Endothelial cell of umbilical vein (primary cell): ENCODE measurements around the gene ZNF799. TPM values are rescaled to one million over a fixed set of nuclear protein-coding genes. Genes with fewer than 3 reads are reported as not detected.
"Not testable (repeated sequence)": the region's sequence is repeated elsewhere in the genome, so short reads cannot be mapped to it uniquely, and the experiment has no call there.

Experiments used
- BruUV-seq: library from RNA; stranded (reverse); fragments of 400-500 nt; replicated peaks from 2 replicates; lab custom pipeline; 2021; lab: Mats Ljungman, UMichigan
- CTCF ChIA-PET: fragments of 300-600, 350-600 bp; sonication (Branson Sonifier 250); formaldehyde crosslinking; loops from one replicate; lab custom pipeline; 2021; ENCODE audit warnings: antibody characterized with exemption, inconsistent platforms; lab: Charles Lee
- POLR2A ChIA-PET: fragments of 300-600, 350-600 bp; sonication (Branson Sonifier 250); formaldehyde crosslinking; loops from one replicate; lab custom pipeline; 2021; ENCODE audit warnings: antibody characterized with exemption, inconsistent platforms; lab: Charles Lee
- DNase-seq: peaks from one replicate; pipeline ENCODE4 v3.0.0-alpha.2; 2011; ENCODE audit warnings: low read depth, low spot score
- FAIRE-seq: peaks from 2 replicates; lab custom pipeline; 2011; peaks lifted over from hg19 to GRCh38; lab: Jason Lieb, UNC
- H2AFZ ChIP-seq: 2 replicates; pipeline ENCODE4 v1.6.0; 2012; ENCODE audit warnings: low read depth, low read length, control low read depth, inconsistent platforms
- H3K27ac ChIP-seq: 2 replicates; pipeline ENCODE4 v1.5.1; 2011; ENCODE audit warnings: low read depth, mild to moderate bottlenecking, control low read depth, low read length, moderate library complexity; ENCODE audit not compliant: insufficient read depth
- H3K27me3 ChIP-seq, 2 experiments: 2 replicates each; pipeline versions ENCODE4 v1.6.0 to v1.6.1; 2011; ENCODE audit warnings: low read length in 2 of 2, mixed read lengths in 1 of 2; ENCODE audit not compliant: control insufficient read depth in 2 of 2, insufficient read depth in 2 of 2
- H3K36me3 ChIP-seq, 2 experiments: 2 replicates in 1 of 2; 3 replicates in 1 of 2; pipeline ENCODE4 v1.5.1; 2011; ENCODE audit warnings: low read length in 2 of 2, mild to moderate bottlenecking in 1 of 2, moderate library complexity in 1 of 2; ENCODE audit not compliant: control insufficient read depth in 2 of 2, insufficient read depth in 2 of 2; ENCODE audit errors: extremely low read depth in 1 of 2
- H3K4me1 ChIP-seq: 3 replicates; pipeline ENCODE4 v1.5.1; 2011; ENCODE audit warnings: mild to moderate bottlenecking, low read length; ENCODE audit not compliant: control insufficient read depth, insufficient read depth; ENCODE audit errors: extremely low read depth
- H3K4me2 ChIP-seq: 2 replicates; pipeline ENCODE4 v1.6.1; 2011; ENCODE audit warnings: low read length, control low read depth, mixed read lengths; ENCODE audit not compliant: insufficient read depth
- H3K4me3 ChIP-seq, 3 experiments: fragments of 200-600 bp in 1 of 3; sonication (generic), shearing (Covaris generic) in 1 of 3; replicated peaks in 1 of 3; 2 replicates each; pipeline ENCODE4 v1.5.1; 2011 to 2016; ENCODE audit warnings: control low read depth in 3 of 3, low read length in 3 of 3, mild to moderate bottlenecking in 2 of 3, inconsistent platforms in 1 of 3, low read depth in 1 of 3, moderate library complexity in 1 of 3; ENCODE audit not compliant: insufficient read depth in 1 of 3
- H3K79me2 ChIP-seq: 2 replicates; pipeline ENCODE4 v1.6.0; 2012; ENCODE audit warnings: low read length, inconsistent platforms; ENCODE audit not compliant: control insufficient read depth, insufficient read depth
- H3K9ac ChIP-seq: replicated peaks from 2 replicates; pipeline ENCODE3; 2011; ENCODE audit warnings: low read length, control low read depth; ENCODE audit not compliant: insufficient read depth; ENCODE audit errors: extremely low read depth
- H3K9me1 ChIP-seq: replicated peaks from 3 replicates; pipeline ENCODE4 v1.6.0; 2011; ENCODE audit warnings: mild to moderate bottlenecking, low read length; ENCODE audit not compliant: control insufficient read depth, insufficient read depth; ENCODE audit errors: extremely low read depth
- H3K9me3 ChIP-seq: replicated peaks from 2 replicates; pipeline ENCODE4 v1.5.1; 2012; ENCODE audit warnings: low read length, inconsistent platforms; ENCODE audit not compliant: control insufficient read depth, insufficient read depth
- H4K20me1 ChIP-seq: replicated peaks from 2 replicates; pipeline ENCODE3; 2011; ENCODE audit warnings: mild to moderate bottlenecking, low read length; ENCODE audit not compliant: control insufficient read depth, insufficient read depth; ENCODE audit errors: extremely low read depth
- JUN ChIP-seq: IDR thresholded peaks from 2 replicates; pipeline ENCODE4 v1.6.1; 2011; ENCODE audit warnings: borderline replicate concordance, low read depth; ENCODE audit not compliant: insufficient read length, insufficient read depth
- dilution Hi-C: fragments of 300-500 bp; cut with MboI; formaldehyde crosslinking; loops from one replicate; pipeline ENCODE4 v1.15.0; 2019; ENCODE audit warnings: low sequenced_read_pairs; ENCODE audit not compliant: extremely low pct_ligation_motif_present
- intact Hi-C: fragments of 100-400 bp; cut with micrococcal nuclease; formaldehyde crosslinking; loops from one replicate; pipeline ENCODE4 v1.10.0; 2022
- polyA plus RNA-seq, 4 experiments: library from polyadenylated mRNA; depleted of rRNA in 3 of 4; stranded (reverse) in 3 of 4; unstranded in 1 of 4; fragments of >200 nt; gene quantifications; 2 replicates each; pipeline versions ENCODE4 v1.2.1 to v1.2.3, GENCODE V29; 2011 to 2012; ENCODE audit warnings: missing spikeins in 1 of 4
- total RNA-seq: library from RNA; stranded (reverse); gene quantifications from 2 replicates; pipeline ENCODE4 v1.2.3, GENCODE V29; 2021

The ZNF799 gene
- total and polyA plus RNA-seq, 2 donors (not counting 3 experiments of a cell fraction or from before 2014, with no cell fraction given) = 1.0 to 3.0 TPM

- intact Hi-C loops = loop anchor here (2.0 kb wide), 1 partner anchor 36 kb away; the partner anchor contains the start of gene ZNF799
- no peak for TF ChIP-seq JUN
- Histone ChIP-seq H3K9me1 (no peaks in the 10 kb centered on the region), H4K20me1 (no peaks in the 10 kb centered on the region), H3K4me2 (peak overlapping the region; percentile 76), H3K9ac (peak overlapping the region; percentile 81), H3K9me3 (no peaks in the 10 kb centered on the region), H3K4me3 (peak overlapping the region; percentile 60 to 96 (median 73)), H3K79me2 (no peaks in the 10 kb centered on the region), H3K27me3 (no peaks in the 10 kb centered on the region), H2AFZ (peak overlapping the region; percentile 86), H3K4me1 (no peaks in the 10 kb centered on the region), H3K36me3 (no peaks in the 10 kb centered on the region), H3K27ac (peak overlapping the region; percentile 57)
- DNase-seq (peak; percentile 19), FAIRE-seq (peak; percentile 59)
- POLR2A ChIA-PET = no interaction called here
- BruUV-seq = no TSS peak
- dilution Hi-C loops = no loop called here
- CTCF ChIA-PET = interaction anchor here (1.2 to 1.5 kb wide), 2 partner anchors 32 to 202 kb away, joined by 5 to 6 read pairs; partner anchors contain the start of genes ZNF136 and ZNF563
These were observed 36.5 kb downstream of the ZNF799 start for GRCh38 chr19:12364391-12365235.

GRCh38 chr19:12362236-12362635, 38.8 kb downstream of the ZNF799 start:
- H3K4me3 ChIP-seq, H2AFZ ChIP-seq, H3K36me3 ChIP-seq, H4K20me1 ChIP-seq, H3K27me3 ChIP-seq, H3K4me2 ChIP-seq, POLR2A ChIA-PET, H3K9ac ChIP-seq, H3K79me2 ChIP-seq, H3K4me1 ChIP-seq, CTCF ChIA-PET, H3K9me1 ChIP-seq, BruUV-seq, FAIRE-seq, dilution Hi-C loops, H3K27ac ChIP-seq, H3K9me3 ChIP-seq, intact Hi-C loops, DNase-seq: not testable (repeated sequence)
